Lung (tissue), 12 donors: Measurements from ENCODE around the gene JPT2. TPM values are rescaled to one million over a fixed set of nuclear protein-coding genes. Genes with fewer than 3 reads are reported as not detected.

Source experiments
- ATAC-seq: fragments of 200-7000 bp; cut with Tn5 transposase; one replicate; pipeline ENCODE4 v1.9.1; 2020; ENCODE audit warnings: moderate number of reproducible peaks; ENCODE audit not compliant: insufficient read depth, low FRiP score
- DNase-seq, 3 donors: peaks; one replicate each; pipeline ENCODE4 v3.0.0-alpha.2; 2013 to 2017
- H3K27ac ChIP-seq, 2 donors: one replicate each; pipeline ENCODE4 v1.5.1; 2013; ENCODE audit warnings: mild to moderate bottlenecking in 2 of 2, moderate library complexity in 2 of 2, control low read depth in 1 of 2, inconsistent platforms in 1 of 2, low read depth in 1 of 2, low read length in 1 of 2
- H3K27me3 ChIP-seq, 3 donors: one replicate each; pipeline ENCODE4 v1.5.1; 2013; ENCODE audit warnings: low read length in 2 of 3; ENCODE audit not compliant: control insufficient read depth in 3 of 3, insufficient read depth in 3 of 3
- H3K36me3 ChIP-seq, 4 donors: one replicate each; pipeline ENCODE4 v1.5.1; 2013; ENCODE audit warnings: low read length in 4 of 4, mild to moderate bottlenecking in 1 of 4, moderate library complexity in 1 of 4; ENCODE audit not compliant: control insufficient read depth in 4 of 4, insufficient read depth in 4 of 4
- H3K4me1 ChIP-seq, 5 donors: one replicate each; pipeline ENCODE4 v1.5.1; 2013; ENCODE audit warnings: low read length in 5 of 5, mild to moderate bottlenecking in 2 of 5, moderate library complexity in 1 of 5; ENCODE audit not compliant: control insufficient read depth in 5 of 5, insufficient read depth in 5 of 5
- H3K4me3 ChIP-seq: one replicate; pipeline ENCODE4 v1.5.1; 2013; ENCODE audit warnings: mild to moderate bottlenecking, control low read depth, moderate library complexity
- H3K9ac ChIP-seq, 2 donors: one replicate each; pipeline ENCODE4 v1.5.1; 2013; ENCODE audit warnings: low read length in 2 of 2, control low read depth in 1 of 2; ENCODE audit not compliant: insufficient read depth in 1 of 2
- H3K9me3 ChIP-seq, 4 donors: one replicate each; pipeline ENCODE4 v1.5.1; 2013; ENCODE audit warnings: low read length in 3 of 4, mild to moderate bottlenecking in 1 of 4, moderate library complexity in 1 of 4; ENCODE audit not compliant: control insufficient read depth in 4 of 4, insufficient read depth in 3 of 4
- CTCF ChIP-seq: IDR thresholded peaks from 2 replicates; pipeline ENCODE4 v1.5.1; 2012; ENCODE audit warnings: mild to moderate bottlenecking; ENCODE audit errors: control extremely low read depth, extremely low read depth
- WGBS, 2 donors: extraction: QIAGEN DNeasy Blood & Tissue Kit; methylation state at CpG; one replicate each; pipeline ENCODE4 v1.1.7; 2013; 5-methylcytosine and 5-hydroxymethylcytosine counted together
- polyA plus RNA-seq, 2 donors: library from polyadenylated mRNA; stranded (reverse); fragments of 200-250 nt; gene quantifications; one replicate each; pipeline ENCODE4 v1.2.1, GENCODE V29; 2013
- total RNA-seq, 2 donors: library from RNA; depleted of rRNA in 1 of 2; stranded (reverse); fragments of >200 nt in 1 of 2; gene quantifications; one replicate each; pipeline ENCODE4 v1.2.1, GENCODE V29; 2014 to 2021
- donor health status: control.
- donor health status: control.
- donor health status: Bipolar disorder and iron deficiency.
- donor health status: healthy.
- donor health status: DM: yes; HTN: yes; CAD: no.

JPT2 gene
- total and polyA plus RNA-seq, 4 donors: 28.7 to 71.9 (median 51.6) TPM

GRCh38 chr16:1665829-1666228, 12.2 kb upstream of the JPT2 start:
- Histone ChIP-seq H3K9me3 (no peaks in the 10 kb centered on the region), H3K4me3 (no peak overlapping the region), H3K9ac (no peak overlapping the region), H3K27me3 (no peaks in the 10 kb centered on the region), H3K36me3 (peaks cover 30 to 69% (median 50%) of the 10 kb centered on the region in 4 donors), H3K27ac (no peak overlapping the region), H3K4me1 (no peaks in the 10 kb centered on the region)
- TF ChIP-seq CTCF: no peak
- ATAC-seq: no peak
- 92 to 94% methylated on average over 15 of the region's 15 CpGs for WGBS, 2 donors
- no peak for DNase-seq

- Histone ChIP-seq H3K9ac (no peak overlapping the region), H3K4me1 (no peaks in the 10 kb centered on the region), H3K27me3 (no peaks in the 10 kb centered on the region), H3K4me3 (no peak overlapping the region), H3K27ac (no peak overlapping the region), H3K9me3 (no peaks in the 10 kb centered on the region), H3K36me3 (peaks cover 30 to 74% (median 54%) of the 10 kb centered on the region in 4 donors)
- TF ChIP-seq CTCF: no peak
- ATAC-seq: no peak
- no peak for DNase-seq
- 93 to 94% methylated on average over 13 of the region's 13 CpGs for WGBS, 2 donors
Measured at GRCh38 chr16:1666316-1666715, 11.8 kb upstream of the JPT2 start.

DNA sequence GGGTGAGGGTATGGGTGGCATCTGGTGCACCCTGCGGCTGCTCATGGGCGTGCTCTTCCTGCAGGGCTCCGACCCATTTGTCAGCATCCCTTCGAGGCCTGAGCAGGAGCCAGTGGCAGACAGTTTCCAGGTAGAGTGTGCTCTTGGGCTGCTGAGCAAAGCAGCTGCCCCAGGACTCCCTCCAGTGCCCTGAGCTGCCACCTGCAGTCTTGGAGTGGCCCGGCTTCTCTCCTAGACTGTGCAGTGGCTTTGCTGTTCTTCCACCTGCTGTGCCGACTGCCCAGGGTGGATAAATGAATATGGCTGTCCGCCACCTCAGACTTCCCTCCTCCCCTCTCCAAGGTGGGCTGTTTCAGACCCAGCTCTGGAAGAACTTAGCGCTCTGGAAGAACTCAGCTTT, 10.8 kb upstream of the JPT2 start:
- TF ChIP-seq CTCF: no peak
- Histone ChIP-seq H3K4me1 (no peaks in the 10 kb centered on the region), H3K9me3 (no peaks in the 10 kb centered on the region), H3K27ac (no peak overlapping the region), H3K27me3 (no peaks in the 10 kb centered on the region), H3K36me3 (peaks cover 30 to 78% (median 59%) of the 10 kb centered on the region in 4 donors), H3K9ac (no peak overlapping the region), H3K4me3 (no peak overlapping the region)
- WGBS, 2 donors: 92 to 96% methylated on average over 8 of the region's 8 CpGs
- DNase-seq (no peak), ATAC-seq (no peak)

DNA sequence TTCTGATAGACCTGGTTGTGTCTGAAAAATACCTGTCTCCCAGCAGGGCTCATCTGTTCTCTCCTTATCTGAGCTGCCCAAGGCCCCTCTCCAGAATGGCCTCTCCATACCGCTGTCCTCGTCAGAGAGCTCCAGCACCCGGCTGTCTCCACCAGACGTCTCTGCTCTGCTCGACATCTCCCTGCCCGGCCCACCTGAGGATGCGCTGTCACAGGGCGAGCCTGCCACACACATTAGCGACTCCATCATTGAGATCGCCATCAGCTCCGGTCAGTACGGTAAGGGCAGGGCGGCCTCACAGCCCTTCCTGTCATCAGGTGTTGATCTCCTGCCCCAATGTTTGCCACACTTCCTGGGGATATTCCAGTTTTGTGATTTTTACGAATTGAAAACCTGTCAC, 10.2 kb upstream of the JPT2 start:
- Histone ChIP-seq H3K36me3 (peaks cover 26 to 78% (median 64%) of the 10 kb centered on the region in 4 donors), H3K27ac (no peak overlapping the region), H3K9me3 (no peaks in the 10 kb centered on the region), H3K27me3 (no peaks in the 10 kb centered on the region), H3K4me3 (no peak overlapping the region), H3K4me1 (no peaks in the 10 kb centered on the region), H3K9ac (no peak overlapping the region)
- WGBS, 2 donors: 94 to 98% methylated on average over 14 of the region's 14 CpGs
- TF ChIP-seq CTCF: no peak
- DNase-seq (no peak), ATAC-seq (no peak)
